Kidney (tissue), 14 donors: ENCODE results near the gene AGR3. TPM values are rescaled to one million over a fixed set of nuclear protein-coding genes. Genes with fewer than 3 reads are reported as not detected.
A peak's percentile ranks its signal among the peaks of the same experiment; 100 is the strongest.

Experiments used
- DNase-seq, 5 donors: peaks; one replicate each; pipeline ENCODE4 v3.0.0-alpha.2; 2013 to 2020
- FAIRE-seq: peaks from 2 replicates; lab custom pipeline; 2012; peaks lifted over from hg19 to GRCh38; lab: Jason Lieb, UNC
- H3K27ac ChIP-seq, 2 donors: one replicate each; pipeline ENCODE4 v1.7.0; 2013; ENCODE audit warnings: low read depth in 2 of 2, low read length in 2 of 2, inconsistent platforms in 1 of 2
- H3K27me3 ChIP-seq: one replicate; pipeline ENCODE4 v1.7.1; 2013; ENCODE audit warnings: low read length, inconsistent platforms; ENCODE audit not compliant: control insufficient read depth, insufficient read depth
- H3K36me3 ChIP-seq, 3 donors: one replicate each; pipeline versions ENCODE4 v1.7.0 to v1.7.1; 2013; ENCODE audit warnings: low read length in 3 of 3, control low read depth in 1 of 3, inconsistent platforms in 1 of 3; ENCODE audit not compliant: insufficient read depth in 3 of 3, control insufficient read depth in 2 of 3
- H3K4me1 ChIP-seq, 3 donors: one replicate each; pipeline versions ENCODE4 v1.7.0 to v1.7.1; 2013; ENCODE audit warnings: low read length in 3 of 3, inconsistent platforms in 1 of 3, low read depth in 1 of 3; ENCODE audit not compliant: control insufficient read depth in 2 of 3, insufficient read depth in 2 of 3
- H3K4me3 ChIP-seq, 3 donors: one replicate each; pipeline versions ENCODE4 v1.7.0 to v1.8.1; 2013; ENCODE audit warnings: low read length in 3 of 3, control low read depth in 1 of 3, inconsistent platforms in 1 of 3
- H3K9ac ChIP-seq, 3 donors: one replicate each; pipeline versions ENCODE4 v1.7.0 to v1.7.1; 2013; ENCODE audit warnings: low read length in 3 of 3, control low read depth in 1 of 3, inconsistent platforms in 1 of 3
- H3K9me3 ChIP-seq, 3 donors: one replicate each; pipeline versions ENCODE4 v1.7.0 to v1.7.1; 2013; ENCODE audit warnings: low read length in 3 of 3, control low read depth in 1 of 3, inconsistent platforms in 1 of 3; ENCODE audit not compliant: control insufficient read depth in 2 of 3, insufficient read depth in 1 of 3
- CTCF ChIP-seq: IDR thresholded peaks from 3 replicates; pipeline ENCODE4 v1.5.1; 2012; ENCODE audit warnings: mild to moderate bottlenecking, moderate library complexity, borderline replicate concordance; ENCODE audit not compliant: insufficient read depth; ENCODE audit errors: extremely low read depth
- intact Hi-C: fragments of 100-400 bp; cut with DNase I; formaldehyde crosslinking; loops from one replicate; pipeline ENCODE4 v1.11.1; 2022
- polyA plus RNA-seq: library from polyadenylated mRNA; stranded (reverse); fragments of 350-450 nt; fragmentation: Illumina TruSeq; extraction: RNeasy Lipid Tissue Mini Kit (QIAGEN cat#74804); gene quantifications from one replicate; pipeline ENCODE4 v1.2.3, GENCODE V29; 2014; ENCODE audit warnings: low read depth, low replicate concordance; ENCODE audit not compliant: insufficient read depth
- total RNA-seq: library from RNA; stranded (reverse); fragmentation: NEBNext Ultra II Directional; extraction: Animal tissue kit (Norgen Biotek cat#: 25700); gene quantifications from one replicate; pipeline ENCODE4 v1.2.1, GENCODE V29; 2021
- donor health status: control.
- donor health status: control.
- donor health status: control.
- donor health status: control.
- donor health status: control.
- donor health status: DM: yes; HTN: yes; CAD: no.
- donor health status: Normal renal cell carcinoma (clear cell type).

Gene AGR3
- total and polyA plus RNA-seq, 2 donors from 2014 or later = 1.7 to 20.3 TPM

- Histone ChIP-seq H3K27me3 (no peaks in the 10 kb centered on the region), H3K4me1 (peaks cover 6 to 13% (median 7%) of the 10 kb centered on the region in 3 donors), H3K9me3 (no peaks in the 10 kb centered on the region), H3K27ac (no peak overlapping the region), H3K36me3 (no peaks in the 10 kb centered on the region), H3K4me3 (no peak overlapping the region), H3K9ac (no peak overlapping the region)
- intact Hi-C loops = no loop called here
- no peak for TF ChIP-seq CTCF
- DNase-seq = peak in 3 of 5 donors; percentile 18 to 83 (median 77)
- peak; percentile 59 for FAIRE-seq
Measured at GRCh38 chr7:16921644-16922257, 40.0 kb upstream of the AGR3 start.

- intact Hi-C loops = no loop called here
- Histone ChIP-seq H3K9me3 (no peaks in the 10 kb centered on the region), H3K9ac (peak overlapping the region in 1 of 3 donors; percentile 8), H3K4me3 (no peak overlapping the region), H3K27me3 (no peaks in the 10 kb centered on the region), H3K4me1 (peaks cover 6 to 13% (median 7%) of the 10 kb centered on the region in 3 donors), H3K27ac (no peak overlapping the region), H3K36me3 (no peaks in the 10 kb centered on the region)
- DNase-seq (no peak), FAIRE-seq (no peak)
- TF ChIP-seq CTCF = no peak
Measured at GRCh38 chr7:16921151-16921550, 39.4 kb upstream of the AGR3 start.

- FAIRE-seq (no peak), DNase-seq (no peak)
- Histone ChIP-seq H3K9ac (no peak overlapping the region), H3K4me3 (no peak overlapping the region), H3K9me3 (no peaks in the 10 kb centered on the region), H3K27me3 (no peaks in the 10 kb centered on the region), H3K36me3 (no peaks in the 10 kb centered on the region), H3K27ac (no peak overlapping the region), H3K4me1 (peaks cover 6 to 13% (median 7%) of the 10 kb centered on the region in 3 donors)
- intact Hi-C loops = loop anchor here (10.0 kb wide), 1 partner anchor 225 kb away; no protein-coding TSS in a partner anchor
- TF ChIP-seq CTCF = no peak
Measured at GRCh38 chr7:16919440-16919839, 37.7 kb upstream of the AGR3 start.
